ENCODE data around the gene NUP188.

NUP188 gene

GRCh38 chr9:128913048-128913900, 34.2 kb upstream of the NUP188 start:
- DNase-seq, result no peak

GRCh38 chr9:128913995-128914772, 33.3 kb upstream of the NUP188 start:
- DNase-seq, result no peak

- DNase-seq, result peak in 4 of 58 donors; percentile 14 to 43 (median 32)
These were observed 31.3 kb upstream of the NUP188 start for GRCh38 chr9:128916204-128916603.

- no peak for DNase-seq
These were observed 30.8 kb upstream of the NUP188 start for GRCh38 chr9:128916745-128917144.

GRCh38 chr9:128917151-128917849, 30.2 kb upstream of the NUP188 start:
- peak in 50 of 58 donors; percentile 16 to 87 (median 60) for DNase-seq

GRCh38 chr9:128918921-128919320, 28.6 kb upstream of the NUP188 start:
- DNase-seq, result no peak

- no peak for DNase-seq
These were observed 28.0 kb upstream of the NUP188 start for GRCh38 chr9:128919402-128920089.

GRCh38 chr9:128920381-128921058, 27.0 kb upstream of the NUP188 start, which contains the start of gene PHYHD1:
PHYHD1 (plus strand) TSS chr9:128920982; CDS start chr9:128922324, 1,342 bp downstream.
- peak in 56 of 58 donors; percentile 17 to 93 (median 74) for DNase-seq

- peak in 7 of 58 donors; percentile 11 to 52 (median 23) for DNase-seq
These were observed 25.4 kb upstream of the NUP188 start for GRCh38 chr9:128921881-128922763.

GRCh38 chr9:128923493-128923883, 24.0 kb upstream of the NUP188 start:
- no peak for DNase-seq

- peak in 25 of 58 donors; percentile 5 to 63 (median 30) for DNase-seq
These were observed 19.6 kb upstream of the NUP188 start for GRCh38 chr9:128927731-128928411.

GRCh38 chr9:128928624-128929023, 18.9 kb upstream of the NUP188 start:
- peak in 2 of 58 donors; percentile 10 to 22 for DNase-seq

GRCh38 chr9:128929560-128929959, 17.9 kb upstream of the NUP188 start:
- DNase-seq, result no peak

- no peak for DNase-seq
These were observed 13.8 kb upstream of the NUP188 start for GRCh38 chr9:128933731-128934130.

GRCh38 chr9:128936171-128936865, 11.2 kb upstream of the NUP188 start:
- DNase-seq, result no peak

- no peak for DNase-seq
These were observed 10.0 kb upstream of the NUP188 start for GRCh38 chr9:128937310-128938165.
